ENCODE data around the gene GSK3B. TPM values are rescaled to one million over a fixed set of nuclear protein-coding genes. Genes with fewer than 3 reads are reported as not detected.

GSK3B gene
- total and polyA plus RNA-seq, 2 donors (not counting 1 experiment from before 2014, with no cell fraction given), result 12.3 to 33.3 TPM

- Histone ChIP-seq H3K9me3 (ENCODE audit: control extremely low read depth in 1 of 3, control insufficient read depth in 2 of 3, insufficient read depth in 1 of 3, low read length in 2 of 3) (no peaks in the 10 kb centered on the region), H3K4me2 (replicated peaks; ENCODE audit: low read depth, low read length, poor library complexity, severe bottlenecking) (no peak overlapping the region), H3K27me3 (replicated peaks in 1 of 4; ENCODE audit: control extremely low read depth in 1 of 4, control insufficient read depth in 3 of 4, insufficient read depth in 4 of 4, low read length in 3 of 4) (peaks cover 0 to 2% (median 0%) of the 10 kb centered on the region in 4 experiments), H2AFZ (ENCODE audit: insufficient read depth, low read depth, low read length, poor library complexity, severe bottlenecking) (no peak overlapping the region), H3K27ac (ENCODE audit: low read length in 2 of 2) (no peak overlapping the region), H3K36me3 (replicated peaks in 1 of 2; ENCODE audit: control extremely low read depth in 1 of 2, control insufficient read depth in 1 of 2, extremely low read depth in 1 of 2, insufficient read depth in 2 of 2, low read length in 1 of 2) (no peaks in the 10 kb centered on the region), H3K4me1 (ENCODE audit: control insufficient read depth in 2 of 2, insufficient read depth in 2 of 2, low read length in 2 of 2) (no peaks in the 10 kb centered on the region), H3K79me2 (ENCODE audit: control insufficient read depth, insufficient read depth, low read length) (no peaks in the 10 kb centered on the region), H3K4me3 (ENCODE audit: control extremely low read depth in 1 of 5, extremely low read depth in 1 of 5, insufficient read depth in 1 of 5, low read depth in 2 of 5, low read length in 4 of 5) (no peak overlapping the region), H3K9ac (ENCODE audit: low read length) (no peak overlapping the region), H4K20me1 (ENCODE audit: control insufficient read depth, insufficient read depth, low read length, poor library complexity, severe bottlenecking) (no peaks in the 10 kb centered on the region)
- TF ChIP-seq EZH2 (IDR thresholded peaks at IDR 0.05; ENCODE audit: borderline replicate concordance, insufficient read depth, low read depth, low read length, poor library complexity, severe bottlenecking) (no peak), CTCF (IDR thresholded peaks at IDR 0.05) (no peak)
- CTCF ChIA-PET, result interaction anchor here (0.7 to 2.2 kb wide), 2 partner anchors 189 to 238 kb away, joined by 3 to 9 read pairs; no protein-coding TSS in a partner anchor
- no peak for DNase-seq
- WGBS (ENCODE audit: insufficient coverage), result 100% methylated on average over 1 of the region's 2 CpGs
- H3K9me3 Mint-ChIP-seq (ENCODE audit: insufficient read depth), result no peaks in the 10 kb centered on the region
- H3K27ac Mint-ChIP-seq, result no peak overlapping the region
- POLR2A ChIA-PET, result interaction anchor here (0.6 kb wide), 1 partner anchor 297 kb away, joined by 5 read pairs; no protein-coding TSS in a partner anchor
- no peak for ATAC-seq (ENCODE audit: low read depth)
- H3K4me3 Mint-ChIP-seq, result no peak overlapping the region
- peaks cover 6% of the 10 kb centered on the region for H3K27me3 Mint-ChIP-seq
- intact Hi-C loops (cut with micrococcal nuclease), result no loop called here
- no peaks in the 10 kb centered on the region for H3K4me1 Mint-ChIP-seq
These were observed 35.7 kb upstream of the GSK3B start for GRCh38 chr3:120129718-120130513.

GRCh38 chr3:120129051-120129450 lies 34.8 kb upstream of the GSK3B start:
- no peaks in the 10 kb centered on the region for H3K9me3 Mint-ChIP-seq (ENCODE audit: insufficient read depth)
- no peak overlapping the region for H3K4me2 ChIP-seq (replicated peaks; ENCODE audit: low read depth, low read length, poor library complexity, severe bottlenecking)
- POLR2A ChIA-PET, result no interaction called here
- no peak overlapping the region for H2AFZ ChIP-seq (ENCODE audit: insufficient read depth, low read depth, low read length, poor library complexity, severe bottlenecking)
- no peak for DNase-seq
- H3K4me3 Mint-ChIP-seq, result no peak overlapping the region
- H3K79me2 ChIP-seq (ENCODE audit: control insufficient read depth, insufficient read depth, low read length), result no peaks in the 10 kb centered on the region
- H3K27me3 ChIP-seq (replicated peaks in 1 of 4; ENCODE audit: control extremely low read depth in 1 of 4, control insufficient read depth in 3 of 4, insufficient read depth in 4 of 4, low read length in 3 of 4), result peaks cover 0 to 2% (median 0%) of the 10 kb centered on the region in 4 experiments
- ATAC-seq (ENCODE audit: low read depth), result no peak
- no peak overlapping the region for H3K9ac ChIP-seq (ENCODE audit: low read length)
- TF ChIP-seq CTCF (IDR thresholded peaks at IDR 0.05) (no peak), EZH2 (IDR thresholded peaks at IDR 0.05; ENCODE audit: borderline replicate concordance, insufficient read depth, low read depth, low read length, poor library complexity, severe bottlenecking) (no peak)
- WGBS (ENCODE audit: insufficient coverage), result 100% methylated on average over 1 of the region's 1 CpG
- no peak overlapping the region for H3K27ac ChIP-seq (ENCODE audit: low read length in 2 of 2)
- H3K4me3 ChIP-seq (ENCODE audit: control extremely low read depth in 1 of 5, extremely low read depth in 1 of 5, insufficient read depth in 1 of 5, low read depth in 2 of 5, low read length in 4 of 5), result no peak overlapping the region
- no peaks in the 10 kb centered on the region for H3K4me1 ChIP-seq (ENCODE audit: control insufficient read depth in 2 of 2, insufficient read depth in 2 of 2, low read length in 2 of 2)
- peaks cover 6% of the 10 kb centered on the region for H3K27me3 Mint-ChIP-seq
- intact Hi-C loops (cut with micrococcal nuclease), result no loop called here
- no peak overlapping the region for H3K27ac Mint-ChIP-seq
- no peaks in the 10 kb centered on the region for H4K20me1 ChIP-seq (ENCODE audit: control insufficient read depth, insufficient read depth, low read length, poor library complexity, severe bottlenecking)
- CTCF ChIA-PET, result interaction anchor here (0.6 to 2.2 kb wide), 3 partner anchors 236 to 428 kb away, joined by 4 to 9 read pairs (median 5); no protein-coding TSS in a partner anchor
- no peaks in the 10 kb centered on the region for H3K4me1 Mint-ChIP-seq
- H3K9me3 ChIP-seq (ENCODE audit: control extremely low read depth in 1 of 3, control insufficient read depth in 2 of 3, insufficient read depth in 1 of 3, low read length in 2 of 3), result no peaks in the 10 kb centered on the region
- H3K36me3 ChIP-seq (replicated peaks in 1 of 2; ENCODE audit: control extremely low read depth in 1 of 2, control insufficient read depth in 1 of 2, extremely low read depth in 1 of 2, insufficient read depth in 2 of 2, low read length in 1 of 2), result no peaks in the 10 kb centered on the region

Data from B cell (primary cell).